ENCODE measurements around the gene CCDC187. TPM values are rescaled to one million over a fixed set of nuclear protein-coding genes. Genes with fewer than 3 reads are reported as not detected.

Gene CCDC187
- total and polyA plus RNA-seq, 2 experiments from 2014 or later: 0.13 to 1.3 TPM

DNA sequence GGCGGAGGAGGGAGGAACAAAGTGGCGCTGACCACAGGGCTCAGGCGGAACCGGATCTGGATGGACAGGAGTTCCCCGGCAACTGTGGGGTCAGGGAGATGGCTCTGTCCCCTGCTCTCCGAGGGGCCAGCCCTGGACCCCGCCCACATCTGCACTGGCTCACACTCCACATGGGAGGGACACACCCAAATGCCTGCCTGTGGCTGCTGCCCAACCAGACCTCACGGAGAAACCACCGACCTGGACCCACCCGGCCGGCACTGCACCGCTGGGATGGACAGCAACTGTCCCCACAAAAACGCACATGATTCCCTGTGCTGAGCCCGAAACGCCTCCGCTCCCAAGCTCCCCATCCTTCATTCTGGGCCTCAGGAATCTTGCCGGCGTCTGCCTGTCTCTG lies 4.8 kb downstream of the CCDC187 start:
- Histone ChIP-seq H3K36me3 (no peaks in the 10 kb centered on the region), H3K9me3 (ENCODE audit: low read depth) (no peaks in the 10 kb centered on the region), H3K4me1 (ENCODE audit: low read depth) (no peaks in the 10 kb centered on the region), H3K27ac (no peak overlapping the region), H3K27me3 (no peaks in the 10 kb centered on the region), H3K4me3 (no peak overlapping the region)
- DNase-seq (ENCODE audit: low read depth in 1 of 2, low spot score in 1 of 2): no peak
- TF ChIP-seq, protein P1, sequence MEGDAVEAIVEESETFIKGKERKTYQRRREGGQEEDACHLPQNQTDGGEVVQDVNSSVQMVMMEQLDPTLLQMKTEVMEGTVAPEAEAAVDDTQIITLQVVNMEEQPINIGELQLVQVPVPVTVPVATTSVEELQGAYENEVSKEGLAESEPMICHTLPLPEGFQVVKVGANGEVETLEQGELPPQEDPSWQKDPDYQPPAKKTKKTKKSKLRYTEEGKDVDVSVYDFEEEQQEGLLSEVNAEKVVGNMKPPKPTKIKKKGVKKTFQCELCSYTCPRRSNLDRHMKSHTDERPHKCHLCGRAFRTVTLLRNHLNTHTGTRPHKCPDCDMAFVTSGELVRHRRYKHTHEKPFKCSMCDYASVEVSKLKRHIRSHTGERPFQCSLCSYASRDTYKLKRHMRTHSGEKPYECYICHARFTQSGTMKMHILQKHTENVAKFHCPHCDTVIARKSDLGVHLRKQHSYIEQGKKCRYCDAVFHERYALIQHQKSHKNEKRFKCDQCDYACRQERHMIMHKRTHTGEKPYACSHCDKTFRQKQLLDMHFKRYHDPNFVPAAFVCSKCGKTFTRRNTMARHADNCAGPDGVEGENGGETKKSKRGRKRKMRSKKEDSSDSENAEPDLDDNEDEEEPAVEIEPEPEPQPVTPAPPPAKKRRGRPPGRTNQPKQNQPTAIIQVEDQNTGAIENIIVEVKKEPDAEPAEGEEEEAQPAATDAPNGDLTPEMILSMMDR (IDR thresholded peaks at IDR 0.05; ENCODE audit: low read depth, low read length): no peak

DNA sequence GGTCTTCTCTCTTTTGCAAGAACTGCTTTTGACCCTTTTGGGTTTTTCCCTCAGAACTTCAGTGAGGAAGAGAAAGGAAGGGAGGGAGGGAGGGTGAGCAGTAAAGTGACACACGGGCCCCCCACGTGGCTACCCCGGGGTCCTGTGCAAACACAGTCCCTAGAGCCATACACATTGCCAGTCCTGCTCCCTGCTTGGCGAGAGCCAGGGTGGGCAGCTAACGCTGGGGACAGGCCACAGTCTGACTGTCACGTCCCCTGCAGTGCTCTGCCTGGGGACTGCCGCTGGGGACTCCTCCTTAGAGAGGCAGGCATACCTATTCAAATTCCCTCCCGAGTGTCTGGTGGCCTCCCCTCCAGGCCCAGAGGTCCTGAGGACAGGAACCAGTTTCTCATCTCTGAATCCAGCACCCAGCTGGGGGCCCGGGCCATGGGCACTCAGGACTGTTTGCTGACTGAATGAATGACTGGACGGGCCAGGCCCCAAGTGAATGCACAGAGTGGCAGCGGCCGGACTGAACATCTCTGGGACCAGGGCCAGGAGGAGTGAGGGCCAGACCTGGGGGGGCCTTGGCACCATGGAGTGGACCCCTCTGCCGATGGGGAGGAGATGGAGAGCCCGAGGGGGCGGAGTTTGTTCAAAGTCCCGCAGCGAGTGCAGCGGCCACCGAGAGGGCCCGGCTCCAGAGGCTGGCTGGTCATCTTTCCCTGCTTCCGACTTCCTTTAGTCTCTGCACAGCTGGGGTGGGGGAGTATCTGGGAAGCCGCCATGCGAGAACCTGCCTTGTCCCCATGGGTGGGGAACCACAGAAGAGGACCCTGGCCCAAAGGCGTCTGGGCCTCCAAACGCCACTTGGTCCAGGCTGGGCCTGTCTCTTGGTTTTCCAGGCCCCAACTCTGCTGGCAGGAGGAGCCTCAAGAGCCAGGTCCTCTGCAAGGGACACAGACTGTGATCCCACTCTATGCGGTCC lies 5.8 kb downstream of the CCDC187 start:
- no peak overlapping the region for H3K27ac ChIP-seq
- DNase-seq (ENCODE audit: low read depth in 1 of 2, low spot score in 1 of 2): no peak
- TF ChIP-seq, protein P1 (IDR thresholded peaks at IDR 0.05; ENCODE audit: low read depth, low read length): no peak
- H3K9me3 ChIP-seq (ENCODE audit: low read depth): no peaks in the 10 kb centered on the region
- H3K4me1 ChIP-seq (ENCODE audit: low read depth): no peaks in the 10 kb centered on the region
- H3K27me3 ChIP-seq: no peaks in the 10 kb centered on the region
- no peak overlapping the region for H3K4me3 ChIP-seq
- H3K36me3 ChIP-seq: no peaks in the 10 kb centered on the region

DNA sequence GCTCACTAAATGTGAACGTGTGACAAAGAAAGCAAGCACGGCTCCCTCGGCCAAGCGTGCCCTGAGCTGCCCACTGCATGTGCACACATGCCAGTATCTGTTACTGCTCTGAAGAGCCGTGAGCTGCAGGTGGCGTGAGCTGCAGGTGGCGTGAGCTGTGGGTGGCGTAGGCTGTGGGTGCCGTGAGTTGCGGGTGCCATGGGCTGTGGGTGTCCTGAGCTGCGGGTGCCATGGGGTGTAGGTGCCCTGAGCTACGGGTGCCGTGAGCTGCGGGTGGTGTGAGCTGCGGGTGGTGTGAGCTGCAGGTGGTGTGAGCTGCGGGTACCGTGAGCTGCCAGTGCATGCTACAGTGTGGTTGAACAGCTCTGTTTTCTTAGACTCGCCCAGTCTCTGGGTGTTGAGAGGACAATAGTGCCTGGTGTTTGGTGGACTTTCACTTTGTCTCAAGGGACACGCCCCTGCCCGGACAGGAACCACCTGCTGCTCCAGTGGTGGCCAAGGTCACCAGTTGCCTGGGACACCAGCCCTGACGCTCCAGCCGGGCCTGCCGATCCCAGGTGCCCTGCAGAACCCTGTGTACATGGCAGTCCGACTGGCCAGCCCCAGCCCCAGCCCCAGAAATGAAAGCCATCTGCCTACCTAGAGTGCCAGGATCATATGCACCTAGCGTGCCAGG lies 6.7 kb downstream of the CCDC187 start:
- H3K4me1 ChIP-seq (ENCODE audit: low read depth): no peaks in the 10 kb centered on the region
- no peak for DNase-seq (ENCODE audit: low read depth in 1 of 2, low spot score in 1 of 2)
- no peaks in the 10 kb centered on the region for H3K27me3 ChIP-seq
- H3K4me3 ChIP-seq: no peak overlapping the region
- H3K9me3 ChIP-seq (ENCODE audit: low read depth): no peaks in the 10 kb centered on the region
- TF ChIP-seq, protein P1 (IDR thresholded peaks at IDR 0.05; ENCODE audit: low read depth, low read length): no peak
- H3K36me3 ChIP-seq: no peaks in the 10 kb centered on the region
- H3K27ac ChIP-seq: no peak overlapping the region

DNA sequence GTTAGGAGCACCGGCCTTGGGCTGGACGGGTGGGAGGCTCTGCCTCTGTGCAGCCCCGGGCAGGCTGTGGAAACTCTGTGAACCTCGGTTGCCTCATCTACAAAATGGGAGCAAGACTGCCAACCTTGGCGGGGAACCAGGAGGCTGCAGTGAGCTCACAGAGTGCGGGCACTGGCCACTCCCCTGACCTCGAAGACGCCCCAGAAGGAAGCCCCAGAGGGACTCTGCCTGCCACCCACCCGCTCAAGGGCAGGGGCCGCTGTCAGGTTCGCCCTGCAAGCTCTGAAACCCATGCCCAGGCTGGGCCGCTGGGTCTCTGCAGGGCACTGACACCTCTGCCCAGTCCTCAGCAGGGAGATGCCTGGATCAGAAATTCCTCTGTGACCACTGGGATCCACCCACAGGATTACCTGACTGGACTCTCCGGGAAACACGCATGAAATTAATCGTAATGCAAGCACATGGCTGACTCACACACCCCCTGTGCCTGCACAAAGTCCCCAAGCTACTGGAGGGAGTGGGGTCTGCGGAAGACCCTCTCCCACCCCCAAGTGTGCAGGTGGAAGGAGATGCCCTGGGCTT lies 7.4 kb downstream of the CCDC187 start:
- DNase-seq (ENCODE audit: low read depth in 1 of 2, low spot score in 1 of 2): no peak
- Histone ChIP-seq H3K36me3 (no peaks in the 10 kb centered on the region), H3K4me1 (ENCODE audit: low read depth) (no peaks in the 10 kb centered on the region), H3K4me3 (no peak overlapping the region), H3K9me3 (ENCODE audit: low read depth) (no peaks in the 10 kb centered on the region), H3K27ac (no peak overlapping the region), H3K27me3 (no peaks in the 10 kb centered on the region)
- TF ChIP-seq, protein P1 (IDR thresholded peaks at IDR 0.05; ENCODE audit: low read depth, low read length): no peak

DNA sequence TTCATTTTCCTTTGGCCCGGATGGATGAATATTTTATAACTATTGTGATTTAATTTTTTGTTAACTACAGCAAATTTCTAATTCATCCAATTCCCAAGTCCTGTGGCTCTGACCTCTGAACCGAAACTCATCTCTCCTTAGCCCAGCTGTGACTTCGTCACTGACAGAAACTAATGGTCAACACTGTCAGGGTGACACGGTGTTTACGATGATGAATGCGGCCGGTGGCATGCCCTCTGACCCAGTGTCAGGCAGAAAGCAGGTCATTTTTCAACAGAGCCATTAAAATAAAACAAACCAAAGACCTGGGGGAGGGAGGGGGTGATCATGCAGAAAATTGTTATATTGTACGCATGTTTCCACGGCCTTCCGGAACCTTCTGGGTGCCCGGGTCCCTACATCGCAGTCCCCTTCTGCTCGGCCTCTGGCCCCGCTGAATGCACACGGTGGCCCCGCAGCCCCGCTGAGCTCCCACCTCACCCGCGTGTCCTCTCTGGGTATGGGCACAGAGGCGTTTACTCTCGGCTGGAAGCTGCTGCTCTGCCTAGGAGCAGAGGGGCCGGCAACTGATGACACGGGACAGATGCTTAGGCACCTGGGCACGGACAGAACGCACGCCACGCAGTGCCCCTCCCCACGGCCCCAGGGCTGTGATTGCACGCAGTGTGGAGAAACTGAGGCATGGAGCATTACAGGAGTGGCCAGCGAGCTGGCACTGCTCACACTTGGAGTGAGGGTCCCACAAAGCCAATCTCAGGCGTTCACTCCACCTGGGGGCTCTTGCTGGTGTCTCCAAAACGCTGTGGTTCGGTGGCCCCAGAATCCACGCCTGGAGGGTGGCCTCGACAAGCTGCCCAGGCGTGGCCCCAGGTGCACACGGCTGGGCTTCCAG lies 8.1 kb downstream of the CCDC187 start:
- DNase-seq (ENCODE audit: low read depth in 1 of 2, low spot score in 1 of 2): no peak
- Histone ChIP-seq H3K36me3 (no peaks in the 10 kb centered on the region), H3K4me1 (ENCODE audit: low read depth) (no peaks in the 10 kb centered on the region), H3K9me3 (ENCODE audit: low read depth) (no peaks in the 10 kb centered on the region), H3K4me3 (no peak overlapping the region), H3K27me3 (no peaks in the 10 kb centered on the region), H3K27ac (no peak overlapping the region)
- TF ChIP-seq, protein P1 (IDR thresholded peaks at IDR 0.05; ENCODE audit: low read depth, low read length): no peak

Measured in cardiac muscle cell (in vitro differentiated cells and primary cell).